GM06990 (cell line): ENCODE measurements around the gene CELF5.
A peak's percentile ranks its signal among the peaks of the same experiment; 100 is the strongest.
"Not testable (repeated sequence)": the region's sequence is repeated elsewhere in the genome, so short reads cannot be mapped to it uniquely, and the experiment has no call there.

Experiments used
- DNase-seq: peaks from one replicate; pipeline ENCODE4 v3.0.0-alpha.2; 2011; ENCODE audit not compliant: insufficient read length; ENCODE audit errors: extremely low read depth
- H3K27me3 ChIP-seq: replicated peaks from 2 replicates; pipeline ENCODE4 v1.6.0; 2011; ENCODE audit warnings: low read length; ENCODE audit not compliant: control insufficient read depth, insufficient read depth
- H3K36me3 ChIP-seq: 2 replicates; pipeline ENCODE4 v1.5.1; 2011; ENCODE audit warnings: low read length; ENCODE audit not compliant: control insufficient read depth, insufficient read depth
- H3K4me3 ChIP-seq: replicated peaks from 2 replicates; pipeline ENCODE4 v1.5.1; 2011; ENCODE audit warnings: low read depth, mild to moderate bottlenecking, control low read depth, low read length
- CTCF ChIP-seq: IDR thresholded peaks from 2 replicates; pipeline ENCODE4 v1.5.1; 2011; ENCODE audit warnings: low read length, control low read depth, mild to moderate bottlenecking, inconsistent platforms; ENCODE audit not compliant: insufficient read depth, poor library complexity, severe bottlenecking

The CELF5 gene

DNA sequence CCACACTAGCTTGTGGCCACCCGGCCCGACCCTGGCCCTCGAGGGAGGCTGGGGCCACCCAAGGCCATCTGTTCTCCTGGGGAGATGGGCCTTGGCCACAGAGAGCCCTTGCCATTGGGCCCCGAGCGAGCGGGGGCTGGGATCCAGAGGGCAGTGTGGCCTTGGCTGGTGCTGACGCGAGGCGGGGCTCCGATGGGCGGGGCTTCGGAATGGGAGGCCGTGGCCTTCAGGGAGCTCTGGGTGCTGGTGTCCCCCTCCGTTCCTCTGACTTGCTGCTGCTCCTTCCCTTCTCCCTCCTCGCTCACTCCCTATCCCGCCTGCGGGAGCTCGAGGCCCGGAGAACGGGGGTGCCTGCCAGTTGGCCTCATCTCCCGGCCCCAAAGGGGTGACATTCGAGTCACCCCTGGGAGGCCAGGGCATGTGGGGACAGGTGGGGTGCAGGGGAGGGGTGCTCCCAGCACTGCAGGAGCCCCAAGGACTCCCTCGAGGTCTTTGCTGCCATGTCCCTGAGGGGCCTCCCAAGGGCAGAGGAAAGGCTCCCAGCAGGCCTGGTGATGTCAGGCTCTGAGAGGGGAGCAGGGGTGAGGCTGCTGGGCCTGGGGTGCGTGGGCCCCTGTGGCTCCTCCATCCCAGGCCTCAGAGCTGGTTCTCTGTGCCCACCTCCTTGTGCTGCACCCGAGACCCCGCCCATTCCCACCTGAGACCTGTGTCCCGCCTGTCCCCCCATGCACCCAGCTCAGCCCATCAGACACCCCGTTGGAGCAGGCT, 34.6 kb upstream of the CELF5 start:
- Histone ChIP-seq H3K36me3 (peaks cover 11% of the 10 kb centered on the region), H3K27me3 (no peaks in the 10 kb centered on the region), H3K4me3 (no peak overlapping the region)
- no peak for TF ChIP-seq CTCF
- peak; percentile 6 for DNase-seq

- no peak overlapping the region for H3K4me3 ChIP-seq
- H3K27me3 ChIP-seq: no peaks in the 10 kb centered on the region
- no peak for TF ChIP-seq CTCF
- H3K36me3 ChIP-seq: peaks cover 11% of the 10 kb centered on the region
- peak; percentile 10 for DNase-seq
Observed at GRCh38 chr19:3190470-3190770, 34.0 kb upstream of the CELF5 start.

DNA sequence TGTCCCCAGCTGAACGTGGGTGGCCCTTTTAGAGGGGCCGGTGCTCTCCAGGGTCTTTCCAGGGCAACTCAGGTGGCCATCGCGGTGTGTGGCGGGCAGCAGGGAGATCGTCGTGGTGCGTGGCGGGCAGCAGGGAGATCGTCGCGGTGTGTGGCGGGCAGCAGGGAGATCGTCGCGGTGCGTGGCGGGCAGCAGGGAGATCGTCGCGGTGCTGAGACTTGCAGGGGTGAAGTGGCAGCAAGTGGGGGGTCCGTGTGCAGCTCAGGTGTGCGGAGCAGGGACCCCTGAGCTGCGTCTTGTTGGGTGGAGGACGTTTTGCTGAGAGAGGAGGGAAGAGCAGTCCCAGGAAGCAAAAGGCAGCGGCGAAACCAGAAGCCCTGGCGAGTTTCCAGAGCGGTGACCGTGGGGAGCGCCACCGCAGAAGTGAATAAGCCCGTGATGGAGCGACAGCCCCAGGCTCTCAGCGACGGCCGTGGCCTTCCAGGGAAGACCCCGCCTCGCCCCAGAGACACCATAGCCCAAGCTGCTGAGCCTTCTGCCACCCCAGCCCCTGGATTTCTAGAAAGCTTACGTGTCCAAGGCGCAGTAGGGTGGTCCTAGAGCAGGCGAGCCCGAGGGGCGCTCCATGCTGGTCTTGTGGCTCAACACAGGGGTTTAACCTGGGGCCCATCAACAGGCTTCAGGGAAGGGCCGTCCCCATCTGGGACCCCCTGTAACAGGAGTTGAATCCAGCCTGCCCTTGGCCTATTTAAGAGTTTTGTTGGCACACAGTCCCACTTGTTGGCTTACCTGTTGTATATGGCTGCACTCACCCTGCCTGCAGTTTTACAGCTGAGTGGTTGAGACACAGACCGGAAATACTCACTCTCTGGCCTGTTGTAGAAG, 33.3 kb upstream of the CELF5 start:
- peak; percentile 9 for DNase-seq
- no peak for TF ChIP-seq CTCF
- Histone ChIP-seq H3K36me3 (peaks cover 11% of the 10 kb centered on the region), H3K4me3 (no peak overlapping the region), H3K27me3 (no peaks in the 10 kb centered on the region)

DNA sequence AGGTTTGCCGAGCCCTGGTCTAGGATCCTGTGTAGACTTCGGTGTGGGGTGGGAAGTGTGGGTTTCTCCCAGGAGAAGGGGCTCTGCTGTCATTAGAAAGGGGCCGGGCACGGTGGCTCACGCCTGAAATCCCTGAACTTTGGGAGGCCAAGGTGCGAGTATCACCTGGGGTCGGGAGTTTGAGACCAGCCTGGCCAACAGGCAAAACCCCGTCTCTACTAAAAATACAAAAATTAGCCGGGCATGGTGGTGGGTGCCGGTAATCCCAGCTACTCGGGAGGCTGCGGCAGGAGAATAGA, 32.7 kb upstream of the CELF5 start:
- peaks cover 15% of the 10 kb centered on the region for H3K36me3 ChIP-seq
- not testable (repeated sequence) for H3K27me3 ChIP-seq, DNase-seq, H3K4me3 ChIP-seq

DNA sequence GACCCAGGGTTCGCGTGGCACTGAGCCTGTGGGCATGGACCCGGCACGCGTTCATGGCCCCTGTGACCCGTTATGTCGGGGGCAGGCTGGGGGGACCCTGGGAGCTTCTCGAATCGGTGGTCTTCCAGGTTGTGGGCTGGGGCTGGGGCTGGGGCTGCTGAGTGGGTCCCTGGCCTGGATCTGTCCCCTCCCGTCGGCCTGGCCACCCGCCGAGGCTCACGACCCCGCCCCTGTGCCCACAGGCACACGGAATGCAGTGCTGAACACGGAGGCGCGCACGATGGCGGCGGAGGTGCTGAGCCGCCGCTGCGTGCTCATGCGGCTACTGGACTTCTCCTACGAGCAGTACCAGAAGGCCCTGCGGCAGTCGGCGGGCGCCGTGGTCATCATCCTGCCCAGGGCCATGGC, 32.2 kb upstream of the CELF5 start:
- peaks cover 18% of the 10 kb centered on the region for H3K36me3 ChIP-seq
- no peak for TF ChIP-seq CTCF
- no peaks in the 10 kb centered on the region for H3K27me3 ChIP-seq
- DNase-seq: peak; percentile 17
- no peak overlapping the region for H3K4me3 ChIP-seq

DNA sequence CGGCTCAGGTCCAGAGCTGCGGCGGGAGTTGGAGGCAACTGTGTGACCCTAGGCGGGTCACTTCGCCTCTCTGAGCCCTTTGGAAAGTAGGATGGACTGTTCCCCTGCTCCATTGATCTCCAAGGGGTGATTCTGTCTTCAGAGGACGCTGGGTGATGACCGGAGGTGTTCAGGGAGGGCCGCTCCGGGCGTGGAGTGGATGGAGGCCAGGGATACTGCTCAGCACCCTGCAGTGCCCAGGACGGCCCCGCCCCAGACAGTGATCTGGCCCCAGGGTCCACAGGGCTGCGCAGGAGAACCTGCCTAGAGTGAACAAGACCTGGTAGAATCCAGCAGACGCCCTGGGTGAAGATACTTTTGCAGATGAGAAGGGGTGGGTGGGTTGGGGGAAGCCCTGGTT, 31.8 kb upstream of the CELF5 start:
- peaks cover 18% of the 10 kb centered on the region for H3K36me3 ChIP-seq

More for the DNA sequence above, 31.8 kb upstream of the CELF5 start:
- no peak for TF ChIP-seq CTCF
- no peak for DNase-seq
- no peak overlapping the region for H3K4me3 ChIP-seq
- H3K27me3 ChIP-seq: no peaks in the 10 kb centered on the region
